ENCODE results near the gene OTOP3.

- TF ChIP-seq CTCF (IDR thresholded peaks at IDR 0.05) (no peak), POLR2AphosphoS5 (IDR thresholded peaks at IDR 0.05) (no peak), EP300 (IDR thresholded peaks at IDR 0.05; ENCODE audit: low read depth) (no peak)
Observed at GRCh38 chr17:74920642-74921025, 15.1 kb upstream of the OTOP3 start.
